T-helper 17 cell (primary cell): ENCODE results near the gene P4HB. TPM values are rescaled to one million over a fixed set of nuclear protein-coding genes. Genes with fewer than 3 reads are reported as not detected.
A peak's percentile ranks its signal among the peaks of the same experiment; 100 is the strongest.

Experiments used
- ATAC-seq: fragments of 150-1000 bp; cut with Tn5 transposase; 2 replicates; pipeline ENCODE4 v1.10.0; 2021; ENCODE audit warnings: mild to moderate bottlenecking, moderate library complexity
- DNase-seq, 3 donors: peaks; one replicate each; pipeline versions ENCODE4 v3.0.0 to v3.0.0-alpha.2; 2020 to 2021
- H3K9me3 ChIP-seq: one replicate; pipeline ENCODE4 v1.7.0; 2013; ENCODE audit warnings: low read length, mild to moderate bottlenecking; ENCODE audit not compliant: control insufficient read depth, poor library complexity, severe bottlenecking
- H3K27ac Mint-ChIP-seq: one replicate; pipeline ENCODE4 v1.8.0; 2022; ENCODE audit warnings: mild to moderate bottlenecking, moderate library complexity, mixed read lengths
- H3K27me3 Mint-ChIP-seq: one replicate; pipeline ENCODE4 v1.8.0; 2022; ENCODE audit warnings: mixed read lengths
- H3K36me3 Mint-ChIP-seq: one replicate; pipeline ENCODE4 v1.8.0; 2022; ENCODE audit warnings: low read depth, mixed read lengths
- H3K4me1 Mint-ChIP-seq: one replicate; pipeline ENCODE4 v1.8.0; 2022; ENCODE audit warnings: mild to moderate bottlenecking, mixed read lengths
- H3K4me3 Mint-ChIP-seq: one replicate; pipeline ENCODE4 v1.8.0; 2022; ENCODE audit warnings: mild to moderate bottlenecking, moderate library complexity, mixed read lengths
- total RNA-seq, 4 donors: library from RNA in 2 of 4; stranded (reverse) in 2 of 4; gene quantifications; one replicate each; pipeline ENCODE4 v1.2.3 and lab custom pipeline; 2022 to 2026

P4HB gene
- total RNA-seq (100 to 1,000 TPM; 281 to 320 TPM), total RNA-seq (lab: John Stamatoyannopoulos, UW) (242 to 271 reads per million in 2 donors)

DNA sequence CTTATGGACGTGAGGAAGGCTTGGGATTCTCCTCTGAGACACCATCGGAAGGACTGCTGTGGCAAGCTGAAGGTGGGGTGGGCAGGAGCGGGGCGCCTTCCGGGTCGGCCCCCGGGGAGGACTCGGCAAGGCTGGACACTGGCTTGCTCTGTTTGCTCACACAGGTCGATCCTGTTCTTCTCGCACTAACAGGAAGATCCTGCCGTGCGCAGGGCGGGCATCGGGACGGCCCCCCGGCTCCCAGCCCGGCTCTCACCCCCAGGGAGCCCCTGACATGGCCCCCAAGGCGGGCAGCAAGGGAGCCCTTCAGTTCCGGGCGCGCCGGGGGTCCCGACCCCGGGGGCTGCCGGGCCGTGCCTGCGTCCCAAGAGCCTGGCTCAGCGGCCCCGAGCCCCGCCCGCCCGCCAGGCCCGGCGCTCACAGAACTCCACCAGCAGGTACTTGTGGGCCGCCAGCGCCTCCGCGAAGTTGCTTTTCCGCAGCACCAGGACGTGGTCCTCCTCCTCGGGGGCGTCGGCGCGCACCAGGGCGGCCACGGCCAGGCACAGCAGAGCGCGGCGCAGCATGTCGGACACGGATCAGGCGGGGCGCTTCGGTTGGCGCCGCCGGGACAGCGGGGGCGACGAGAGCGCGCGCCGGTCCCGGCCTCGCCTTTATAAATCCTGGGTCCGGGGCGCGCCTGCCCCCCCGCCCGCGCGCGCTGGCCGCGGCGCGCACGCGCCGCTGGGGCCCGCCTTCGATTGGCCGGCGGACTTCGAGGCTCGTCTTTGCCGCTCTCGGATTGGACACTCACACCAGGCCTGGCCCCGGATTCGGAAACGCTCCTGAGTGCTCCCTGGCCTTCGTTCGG, at the start of gene P4HB:
Gene P4HB (minus strand): TSS at position 630 of the 850 bp plus-strand sequence. CDS start 64 bp downstream, at position 566.
- no peaks in the 10 kb centered on the region for H3K9me3 ChIP-seq
- peak within 1 kb of the TSS; percentile 97 for H3K27ac Mint-ChIP-seq
- no peaks in the 10 kb centered on the region for H3K27me3 Mint-ChIP-seq
- no peak for ATAC-seq
- H3K4me1 Mint-ChIP-seq, result peaks cover 24% of the 10 kb centered on the region
- DNase-seq, result peak in 1 of 3 donors; percentile 95
- peak within 1 kb of the TSS; percentile 94 for H3K4me3 Mint-ChIP-seq
- peaks cover 3% of the 10 kb centered on the region for H3K36me3 Mint-ChIP-seq

DNA sequence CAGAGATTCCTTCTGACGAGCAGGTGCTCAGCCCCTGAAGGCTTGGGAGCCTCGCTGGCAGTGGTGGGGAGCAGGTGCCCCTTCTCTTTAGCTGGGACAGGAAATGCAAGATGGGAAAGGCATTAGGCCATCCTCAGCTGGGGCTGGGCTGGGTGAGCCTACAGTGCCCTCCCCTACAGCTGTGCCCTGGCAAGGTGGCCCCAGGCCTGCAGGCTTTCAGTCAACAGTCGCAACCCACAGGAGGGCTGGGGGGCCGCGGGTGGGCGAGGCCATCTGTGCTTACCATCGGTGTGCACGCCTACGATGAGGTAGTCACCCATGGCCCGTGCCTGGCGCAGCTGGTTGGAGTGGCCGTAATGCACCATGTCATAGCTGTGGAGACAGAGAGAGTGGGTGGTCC, 48.9 kb upstream of the P4HB start:
- Mint-ChIP-seq H3K27ac (no peak overlapping the region), H3K4me3 (no peak overlapping the region)
- ATAC-seq, result no peak

DNA sequence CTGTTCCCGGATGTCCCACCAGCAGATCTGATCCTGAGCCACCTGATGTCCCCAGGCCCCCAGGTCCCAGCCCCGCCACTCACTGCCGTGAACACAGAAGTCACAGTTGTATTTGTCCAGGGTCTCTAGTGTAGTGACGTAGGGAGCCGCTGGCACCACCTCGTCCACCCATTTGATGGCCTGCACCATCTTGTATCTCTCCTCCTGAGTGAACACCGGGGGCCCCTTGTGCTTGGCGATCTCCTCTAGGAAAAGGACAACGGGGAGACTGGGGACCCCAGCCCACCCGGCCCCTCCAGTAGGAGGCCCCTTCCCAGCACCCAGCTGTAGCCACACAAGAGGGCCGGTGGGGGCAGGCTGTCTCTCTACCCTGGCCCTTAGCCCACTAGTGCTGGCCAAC, 48.5 kb upstream of the P4HB start:
- no peaks in the 10 kb centered on the region for H3K27me3 Mint-ChIP-seq
- H3K27ac Mint-ChIP-seq, result no peak overlapping the region
- peaks cover 4% of the 10 kb centered on the region for H3K36me3 Mint-ChIP-seq
- DNase-seq, result no peak
- H3K4me3 Mint-ChIP-seq, result no peak overlapping the region
- no peaks in the 10 kb centered on the region for H3K9me3 ChIP-seq
- H3K4me1 Mint-ChIP-seq, result peaks cover 4% of the 10 kb centered on the region
- ATAC-seq, result no peak

More for the DNA sequence above, 48.9 kb upstream of the P4HB start:
- H3K9me3 ChIP-seq, result no peaks in the 10 kb centered on the region
- no peaks in the 10 kb centered on the region for H3K27me3 Mint-ChIP-seq
- no peak for DNase-seq
- H3K36me3 Mint-ChIP-seq, result peaks cover 2% of the 10 kb centered on the region
- H3K4me1 Mint-ChIP-seq, result peaks cover 4% of the 10 kb centered on the region

DNA sequence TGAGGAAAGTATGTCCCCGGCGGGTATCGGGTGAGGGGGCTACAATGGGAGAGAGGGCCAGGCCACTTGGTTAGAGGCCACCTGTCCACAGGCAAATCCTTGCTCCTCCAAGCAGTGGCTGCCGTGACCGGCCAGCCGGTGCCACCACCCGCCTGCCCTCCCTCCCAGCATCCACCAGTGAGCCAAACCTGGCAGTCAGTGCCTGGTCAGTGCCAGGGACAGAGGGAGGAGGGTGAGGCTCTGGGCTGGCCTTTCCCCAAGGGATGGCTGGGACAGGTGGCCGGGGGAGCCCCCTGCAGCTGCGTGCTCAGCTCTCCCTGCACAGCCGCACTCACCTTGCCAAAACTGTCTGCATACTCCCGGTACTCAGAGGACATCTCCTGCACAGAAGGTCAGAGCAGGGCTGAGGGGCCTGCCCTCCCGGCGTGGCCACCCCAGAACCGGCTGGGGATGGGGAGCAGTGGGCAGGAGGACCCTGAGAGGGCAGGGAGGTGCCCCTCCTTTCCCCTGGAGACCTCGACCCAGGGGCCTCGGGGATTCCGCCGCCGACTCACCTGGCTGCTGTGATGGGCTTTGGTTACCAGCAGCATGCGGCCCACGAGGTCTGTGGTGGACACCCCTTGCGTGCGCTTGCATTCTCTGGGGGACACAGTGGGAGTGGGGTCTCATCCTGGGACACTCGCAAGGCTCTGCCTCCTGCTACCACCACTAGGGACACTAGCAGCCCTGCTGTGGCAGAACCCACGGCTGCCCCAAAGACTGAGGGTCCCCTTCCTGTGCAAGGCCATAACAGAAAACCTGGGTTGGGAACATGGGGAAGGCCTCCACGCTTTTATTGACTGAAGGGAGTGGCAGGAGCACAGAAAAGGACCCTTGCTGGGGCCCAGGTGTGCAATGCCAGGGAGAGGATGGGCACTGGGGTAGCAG, 47.1 kb upstream of the P4HB start:
- DNase-seq (no peak), ATAC-seq (no peak)
- Mint-ChIP-seq H3K36me3 (peaks cover 2% of the 10 kb centered on the region), H3K4me3 (no peak overlapping the region), H3K4me1 (peaks cover 4% of the 10 kb centered on the region), H3K27ac (no peak overlapping the region), H3K27me3 (no peaks in the 10 kb centered on the region)
- no peaks in the 10 kb centered on the region for H3K9me3 ChIP-seq

DNA sequence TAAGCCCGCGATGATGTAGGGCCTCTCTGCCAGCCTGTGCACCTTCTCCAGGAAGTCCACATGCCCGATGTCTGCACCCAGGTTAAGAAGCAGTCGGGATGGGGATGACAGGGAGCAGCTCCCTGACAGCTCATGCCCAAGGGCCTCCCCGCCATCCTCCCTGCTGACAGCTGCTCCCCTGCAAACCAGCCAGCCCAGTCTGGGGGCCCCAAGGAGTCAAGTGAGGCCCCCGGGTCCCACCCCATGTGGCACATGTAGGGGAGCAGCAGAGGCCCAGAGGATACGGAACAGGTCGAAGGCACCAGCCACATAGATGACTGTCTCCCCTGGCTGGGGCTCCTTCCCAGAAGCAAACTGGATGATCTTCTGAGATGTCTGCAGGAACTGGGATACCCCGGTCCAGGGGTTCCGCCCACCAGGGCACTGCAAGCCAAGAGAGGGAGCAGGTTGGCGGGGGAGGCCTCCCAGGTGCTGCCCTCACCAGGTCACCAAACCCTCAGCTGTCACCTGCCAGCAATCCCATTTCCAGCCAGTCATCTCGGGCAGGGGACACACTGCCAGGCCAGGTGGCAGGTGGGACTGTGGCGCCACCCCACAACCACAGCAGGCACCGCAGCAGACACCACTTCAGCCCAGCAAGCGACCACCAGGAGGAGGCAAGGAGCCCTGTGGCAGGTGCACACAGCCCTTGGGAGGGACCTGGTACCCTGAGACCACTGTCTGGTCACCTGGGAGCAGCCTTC, 46.3 kb upstream of the P4HB start:
- ATAC-seq (no peak), DNase-seq (no peak)
- H3K27me3 Mint-ChIP-seq, result no peaks in the 10 kb centered on the region
- no peak overlapping the region for H3K27ac Mint-ChIP-seq
- no peak overlapping the region for H3K4me3 Mint-ChIP-seq
- peaks cover 2% of the 10 kb centered on the region for H3K36me3 Mint-ChIP-seq
- H3K4me1 Mint-ChIP-seq, result peaks cover 3% of the 10 kb centered on the region
- no peaks in the 10 kb centered on the region for H3K9me3 ChIP-seq

DNA sequence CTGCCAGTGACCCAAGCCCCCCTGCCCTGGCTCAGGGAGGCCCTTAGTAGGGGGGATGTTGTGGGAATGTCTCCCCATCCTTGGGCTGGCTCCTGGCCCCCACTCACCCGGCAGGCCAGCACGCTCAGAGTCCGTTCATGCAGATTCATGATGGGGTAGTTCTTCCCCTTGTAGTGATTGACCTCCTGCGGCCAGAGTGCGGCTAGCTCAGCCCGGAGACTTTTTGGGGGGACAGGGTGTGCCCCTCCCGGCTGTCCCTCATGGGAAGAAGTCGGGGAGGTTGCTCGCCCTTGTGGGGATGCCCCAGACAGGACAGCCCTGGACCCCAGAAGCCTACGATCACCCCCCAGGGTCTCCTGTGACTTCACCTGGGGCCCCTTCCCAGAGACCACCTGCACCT, 45.7 kb upstream of the P4HB start:
- no peaks in the 10 kb centered on the region for H3K4me1 Mint-ChIP-seq
- H3K4me3 Mint-ChIP-seq, result no peak overlapping the region
- H3K36me3 Mint-ChIP-seq, result peaks cover 2% of the 10 kb centered on the region
- H3K27me3 Mint-ChIP-seq, result peaks cover 6% of the 10 kb centered on the region
- H3K27ac Mint-ChIP-seq, result no peak overlapping the region
- ATAC-seq, result no peak
- no peak for DNase-seq
- H3K9me3 ChIP-seq, result no peaks in the 10 kb centered on the region

DNA sequence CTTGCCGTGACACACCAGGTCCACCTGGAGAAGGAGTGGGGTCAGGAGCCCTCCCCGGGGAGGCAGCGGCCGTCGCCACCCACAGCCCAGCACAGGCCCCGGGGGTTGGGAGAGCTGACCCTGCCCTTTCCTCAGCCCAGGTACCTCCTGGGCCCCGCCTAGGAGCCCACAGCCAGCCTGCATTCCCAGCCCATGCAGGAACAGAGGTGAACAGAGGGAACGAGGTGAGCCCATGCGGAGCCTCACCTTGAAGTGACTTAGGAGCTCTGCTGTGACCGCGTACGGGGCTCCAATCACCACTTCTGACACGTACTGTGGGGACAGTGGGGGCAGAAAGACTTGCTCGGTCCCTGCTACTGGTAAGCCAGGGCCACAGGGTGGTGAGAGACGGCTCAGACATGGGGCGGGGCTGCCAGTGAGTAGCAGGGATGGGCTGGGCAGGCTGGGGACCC, 45.1 kb upstream of the P4HB start:
- H3K27me3 Mint-ChIP-seq, result peaks cover 11% of the 10 kb centered on the region
- peaks cover 2% of the 10 kb centered on the region for H3K36me3 Mint-ChIP-seq
- H3K27ac Mint-ChIP-seq, result no peak overlapping the region
- no peak overlapping the region for H3K4me3 Mint-ChIP-seq
- ATAC-seq (no peak), DNase-seq (no peak)
- no peaks in the 10 kb centered on the region for H3K9me3 ChIP-seq
- H3K4me1 Mint-ChIP-seq, result peaks cover 4% of the 10 kb centered on the region

DNA sequence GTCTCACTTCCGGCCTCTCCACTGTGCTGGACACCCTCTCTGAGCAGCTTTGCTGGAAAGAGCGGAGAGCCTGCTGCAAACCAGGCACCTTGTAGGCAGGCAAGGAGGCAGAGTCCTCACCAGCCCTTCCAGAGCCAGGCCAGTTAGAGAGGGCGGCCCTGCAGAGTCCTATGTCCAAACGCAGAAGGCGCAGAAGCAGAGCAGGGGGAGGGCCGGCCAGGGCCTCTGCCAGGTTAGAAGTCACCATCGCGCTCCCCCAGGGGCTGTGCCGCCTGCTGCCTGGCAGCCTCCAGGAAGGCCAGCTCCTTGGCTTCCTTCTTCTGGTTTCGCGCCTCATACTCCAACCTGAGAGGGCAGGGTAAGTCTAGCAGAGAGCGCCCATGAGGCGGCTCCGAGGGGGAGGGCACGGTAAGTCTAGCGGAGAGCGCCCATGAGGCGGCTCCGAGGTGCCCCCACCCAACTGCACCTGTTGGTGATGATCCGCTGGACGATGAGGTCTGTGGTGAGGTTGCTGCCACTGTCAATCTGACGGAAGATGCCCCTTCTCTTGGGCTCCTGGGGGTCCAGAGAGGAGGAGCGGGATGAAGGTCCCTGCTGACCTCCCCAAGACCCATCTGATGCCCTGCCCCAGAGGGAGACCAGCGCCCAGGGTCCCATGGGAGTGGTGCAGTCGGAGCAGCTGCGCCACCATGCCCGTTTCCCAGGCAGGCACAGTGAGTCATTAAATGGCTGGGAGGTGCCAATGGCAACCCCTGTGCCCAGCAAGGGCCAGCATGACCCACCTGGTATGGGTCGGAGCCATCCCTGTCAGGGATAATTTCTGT, 44.5 kb upstream of the P4HB start:
- H3K4me1 Mint-ChIP-seq, result peaks cover 4% of the 10 kb centered on the region

DNA sequence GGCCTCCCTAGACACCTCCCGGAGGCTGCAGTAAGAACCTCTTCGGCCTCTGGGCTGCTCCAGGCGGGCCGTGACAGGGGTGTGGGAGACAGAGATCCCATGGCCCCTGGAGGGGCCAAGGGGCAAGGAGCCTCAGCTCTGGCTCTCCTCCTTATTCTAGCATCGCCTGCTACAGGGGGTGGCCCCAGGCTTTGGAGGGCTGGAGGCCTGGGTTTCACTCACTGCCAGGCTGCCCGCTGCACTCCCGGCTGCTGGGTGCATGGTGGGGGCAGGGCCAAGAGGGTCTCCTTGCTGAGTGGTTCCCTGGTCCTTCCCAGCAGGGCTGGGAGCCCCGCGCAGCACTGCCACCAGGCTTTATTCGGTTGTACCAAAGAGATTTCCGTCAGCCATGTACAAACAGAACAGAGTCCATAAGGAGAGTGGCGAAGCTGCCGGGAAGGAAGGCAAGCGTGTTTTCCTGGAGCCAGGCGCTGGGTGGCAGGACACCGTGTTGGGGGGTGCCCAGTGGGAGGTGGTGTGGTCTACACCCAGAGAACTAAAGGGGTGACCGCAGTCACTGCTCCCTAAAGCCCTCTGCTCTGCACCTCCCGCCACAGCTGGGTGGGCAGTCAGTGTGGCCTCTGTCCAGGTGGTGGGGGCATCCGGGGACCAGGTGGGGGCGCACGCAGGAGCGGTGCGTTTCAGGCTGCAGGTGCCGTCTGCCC, 43.7 kb upstream of the P4HB start:
- Mint-ChIP-seq H3K4me3 (no peak overlapping the region), H3K36me3 (peaks cover 3% of the 10 kb centered on the region), H3K27me3 (peaks cover 19% of the 10 kb centered on the region), H3K4me1 (peaks cover 4% of the 10 kb centered on the region), H3K27ac (no peak overlapping the region)
- no peak for ATAC-seq
- DNase-seq, result no peak
- H3K9me3 ChIP-seq, result no peaks in the 10 kb centered on the region

More for the DNA sequence above, 44.5 kb upstream of the P4HB start:
- peaks cover 18% of the 10 kb centered on the region for H3K27me3 Mint-ChIP-seq
- H3K9me3 ChIP-seq, result no peaks in the 10 kb centered on the region
- no peak for ATAC-seq
- DNase-seq, result no peak
- peaks cover 3% of the 10 kb centered on the region for H3K36me3 Mint-ChIP-seq
- H3K27ac Mint-ChIP-seq, result no peak overlapping the region
- H3K4me3 Mint-ChIP-seq, result no peak overlapping the region

DNA sequence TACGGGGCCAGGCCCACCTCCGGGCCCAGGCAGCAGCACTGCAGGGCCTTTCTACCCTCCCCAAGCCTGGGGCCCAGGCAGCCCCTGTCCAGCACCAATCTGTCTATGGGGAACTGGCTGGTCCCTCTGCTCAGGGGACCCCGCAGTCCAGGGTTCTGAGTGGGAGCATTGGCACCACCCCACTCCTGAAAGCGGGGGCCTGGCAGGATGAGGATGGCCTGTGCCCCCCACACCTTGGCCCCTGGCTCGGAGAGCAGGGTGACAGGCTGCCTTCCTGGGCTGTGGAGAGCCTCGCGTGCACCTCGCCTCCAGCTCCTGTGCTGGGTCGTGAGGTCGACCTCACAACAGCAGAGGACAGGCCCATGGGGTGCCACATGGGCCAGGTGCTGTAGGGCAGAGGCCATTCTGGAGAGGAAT, 43.1 kb upstream of the P4HB start:
- DNase-seq, result no peak
- no peak for ATAC-seq
- Mint-ChIP-seq H3K27me3 (peaks cover 19% of the 10 kb centered on the region), H3K27ac (no peak overlapping the region), H3K36me3 (peaks cover 3% of the 10 kb centered on the region), H3K4me3 (no peak overlapping the region), H3K4me1 (peaks cover 4% of the 10 kb centered on the region)
- H3K9me3 ChIP-seq, result no peaks in the 10 kb centered on the region

DNA sequence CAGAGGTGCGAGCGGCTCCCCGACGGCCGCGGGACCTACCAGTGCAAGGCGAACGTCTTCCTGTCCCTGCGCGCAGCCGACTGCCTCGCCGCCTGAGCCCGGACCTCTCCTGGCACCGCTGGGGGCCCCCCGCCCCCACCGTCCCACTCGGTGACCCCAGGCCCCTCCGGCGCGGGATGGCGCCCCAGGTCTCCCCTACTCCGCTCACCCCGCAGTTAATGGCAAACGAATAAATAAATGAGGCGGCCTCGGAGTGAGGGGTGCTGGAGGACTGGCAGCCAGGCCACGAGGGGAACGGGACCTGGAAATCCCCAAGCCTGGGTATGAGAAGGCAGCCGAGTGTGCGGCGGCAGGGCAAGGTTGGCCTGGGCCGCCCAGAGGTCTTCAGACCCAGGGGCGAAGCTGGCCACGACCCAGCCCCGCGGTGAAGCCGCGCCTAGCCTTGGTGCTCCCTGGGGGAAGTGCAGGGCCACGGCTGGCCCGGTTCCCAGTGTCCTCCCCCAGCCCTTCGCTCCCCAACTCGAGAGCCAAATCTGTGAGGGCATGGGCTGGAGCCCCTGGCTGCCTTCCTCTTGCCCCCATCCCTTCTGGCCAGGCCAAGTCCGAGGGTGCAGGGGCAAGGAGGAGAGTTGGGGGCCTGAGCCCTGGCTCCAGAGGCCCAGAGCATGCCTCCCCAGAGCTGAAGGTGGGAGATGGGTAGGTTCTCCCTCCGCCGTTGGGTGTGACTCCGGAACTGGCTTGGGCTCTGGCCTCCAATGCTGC, 42.5 kb upstream of the P4HB start:
- peak overlapping the region; percentile 39 for H3K4me3 Mint-ChIP-seq
- peaks cover 3% of the 10 kb centered on the region for H3K36me3 Mint-ChIP-seq
- H3K27ac Mint-ChIP-seq, result no peak overlapping the region
- H3K9me3 ChIP-seq, result no peaks in the 10 kb centered on the region
- H3K4me1 Mint-ChIP-seq, result peaks cover 4% of the 10 kb centered on the region
- peak; percentile 55 for ATAC-seq
- H3K27me3 Mint-ChIP-seq, result peaks cover 19% of the 10 kb centered on the region
- no peak for DNase-seq
